ENCODE measurements around the gene DIO3. TPM values are rescaled to one million over a fixed set of nuclear protein-coding genes. Genes with fewer than 3 reads are reported as not detected.
"Not testable (repeated sequence)": the region's sequence is repeated elsewhere in the genome, so short reads cannot be mapped to it uniquely, and the experiment has no call there.

The DIO3 gene
- polyA plus RNA-seq, 1 donor from 2014 or later = 49.2 TPM

DNA sequence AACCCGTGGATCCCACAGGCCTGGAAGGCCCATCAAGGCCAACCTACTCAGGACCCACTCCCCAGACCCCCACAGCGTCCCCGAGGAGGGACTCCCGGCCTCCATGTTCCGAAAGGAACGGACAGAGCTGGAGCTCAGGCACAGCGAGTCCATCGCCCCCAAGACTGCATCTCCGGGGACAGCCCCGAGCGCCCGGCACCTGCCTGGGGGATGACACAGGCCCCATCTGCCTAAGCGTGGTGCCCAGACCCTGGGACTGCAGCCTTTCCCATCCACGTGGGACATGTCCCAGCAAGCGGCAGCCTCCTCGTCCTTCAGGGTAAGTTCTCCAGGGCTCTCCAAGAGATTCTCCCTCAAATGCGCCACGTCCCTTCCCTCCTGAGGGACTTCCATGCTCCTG lies 12.1 kb upstream of the DIO3 start:
- Histone ChIP-seq H4K20me1 (ENCODE audit: insufficient read depth) (no peaks in the 10 kb centered on the region), H3K4me3 (ENCODE audit: low read length) (no peak overlapping the region), H3K27ac (ENCODE audit: low read length) (no peak overlapping the region), H3K9me3 (ENCODE audit: low read length) (no peaks in the 10 kb centered on the region), H3K9ac (ENCODE audit: low read length) (no peak overlapping the region), H2AFZ (ENCODE audit: low read depth, low read length) (no peak overlapping the region), H3K36me3 (ENCODE audit: insufficient read depth, low read length) (no peaks in the 10 kb centered on the region), H3K79me2 (replicated peaks; ENCODE audit: insufficient read depth, low read length) (no peaks in the 10 kb centered on the region), H3F3A (ENCODE audit: insufficient read depth, low read length, poor library complexity, severe bottlenecking) (no peaks in the 10 kb centered on the region), H3K9me2 (ENCODE audit: insufficient read depth, low read length) (no peaks in the 10 kb centered on the region), H3K4me2 (ENCODE audit: low read length) (no peak overlapping the region), H3K27me3 (ENCODE audit: insufficient read depth, low read depth, low read length) (no peaks in the 10 kb centered on the region)
- TF ChIP-seq RAD21 (conservative IDR thresholded peaks at IDR 0.05) = no peak
- TF ChIP-seq, protein P1, sequence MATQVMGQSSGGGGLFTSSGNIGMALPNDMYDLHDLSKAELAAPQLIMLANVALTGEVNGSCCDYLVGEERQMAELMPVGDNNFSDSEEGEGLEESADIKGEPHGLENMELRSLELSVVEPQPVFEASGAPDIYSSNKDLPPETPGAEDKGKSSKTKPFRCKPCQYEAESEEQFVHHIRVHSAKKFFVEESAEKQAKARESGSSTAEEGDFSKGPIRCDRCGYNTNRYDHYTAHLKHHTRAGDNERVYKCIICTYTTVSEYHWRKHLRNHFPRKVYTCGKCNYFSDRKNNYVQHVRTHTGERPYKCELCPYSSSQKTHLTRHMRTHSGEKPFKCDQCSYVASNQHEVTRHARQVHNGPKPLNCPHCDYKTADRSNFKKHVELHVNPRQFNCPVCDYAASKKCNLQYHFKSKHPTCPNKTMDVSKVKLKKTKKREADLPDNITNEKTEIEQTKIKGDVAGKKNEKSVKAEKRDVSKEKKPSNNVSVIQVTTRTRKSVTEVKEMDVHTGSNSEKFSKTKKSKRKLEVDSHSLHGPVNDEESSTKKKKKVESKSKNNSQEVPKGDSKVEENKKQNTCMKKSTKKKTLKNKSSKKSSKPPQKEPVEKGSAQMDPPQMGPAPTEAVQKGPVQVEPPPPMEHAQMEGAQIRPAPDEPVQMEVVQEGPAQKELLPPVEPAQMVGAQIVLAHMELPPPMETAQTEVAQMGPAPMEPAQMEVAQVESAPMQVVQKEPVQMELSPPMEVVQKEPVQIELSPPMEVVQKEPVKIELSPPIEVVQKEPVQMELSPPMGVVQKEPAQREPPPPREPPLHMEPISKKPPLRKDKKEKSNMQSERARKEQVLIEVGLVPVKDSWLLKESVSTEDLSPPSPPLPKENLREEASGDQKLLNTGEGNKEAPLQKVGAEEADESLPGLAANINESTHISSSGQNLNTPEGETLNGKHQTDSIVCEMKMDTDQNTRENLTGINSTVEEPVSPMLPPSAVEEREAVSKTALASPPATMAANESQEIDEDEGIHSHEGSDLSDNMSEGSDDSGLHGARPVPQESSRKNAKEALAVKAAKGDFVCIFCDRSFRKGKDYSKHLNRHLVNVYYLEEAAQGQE (IDR thresholded peaks at IDR 0.05; ENCODE audit: borderline replicate concordance) = no peak
- TF ChIP-seq, protein P2, sequence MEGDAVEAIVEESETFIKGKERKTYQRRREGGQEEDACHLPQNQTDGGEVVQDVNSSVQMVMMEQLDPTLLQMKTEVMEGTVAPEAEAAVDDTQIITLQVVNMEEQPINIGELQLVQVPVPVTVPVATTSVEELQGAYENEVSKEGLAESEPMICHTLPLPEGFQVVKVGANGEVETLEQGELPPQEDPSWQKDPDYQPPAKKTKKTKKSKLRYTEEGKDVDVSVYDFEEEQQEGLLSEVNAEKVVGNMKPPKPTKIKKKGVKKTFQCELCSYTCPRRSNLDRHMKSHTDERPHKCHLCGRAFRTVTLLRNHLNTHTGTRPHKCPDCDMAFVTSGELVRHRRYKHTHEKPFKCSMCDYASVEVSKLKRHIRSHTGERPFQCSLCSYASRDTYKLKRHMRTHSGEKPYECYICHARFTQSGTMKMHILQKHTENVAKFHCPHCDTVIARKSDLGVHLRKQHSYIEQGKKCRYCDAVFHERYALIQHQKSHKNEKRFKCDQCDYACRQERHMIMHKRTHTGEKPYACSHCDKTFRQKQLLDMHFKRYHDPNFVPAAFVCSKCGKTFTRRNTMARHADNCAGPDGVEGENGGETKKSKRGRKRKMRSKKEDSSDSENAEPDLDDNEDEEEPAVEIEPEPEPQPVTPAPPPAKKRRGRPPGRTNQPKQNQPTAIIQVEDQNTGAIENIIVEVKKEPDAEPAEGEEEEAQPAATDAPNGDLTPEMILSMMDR (IDR thresholded peaks at IDR 0.05; ENCODE audit: poor library complexity, severe bottlenecking) = no peak
- no peak for TF ChIP-seq EZH2 (IDR thresholded peaks at IDR 0.05; ENCODE audit: borderline replicate concordance, insufficient read depth, low read length, poor library complexity, severe bottlenecking)
- TF ChIP-seq MXI1 (conservative IDR thresholded peaks at IDR 0.05; ENCODE audit: poor library complexity, severe bottlenecking) = no peak
- TF ChIP-seq EP300 (conservative IDR thresholded peaks at IDR 0.05; ENCODE audit: poor library complexity, severe bottlenecking) = no peak
- TF ChIP-seq TAF1 (IDR thresholded peaks at IDR 0.05; ENCODE audit: low read depth) = no peak
- no peak for TF ChIP-seq SMC3 (conservative IDR thresholded peaks at IDR 0.05; ENCODE audit: poor library complexity)
- no peak for TF ChIP-seq POLR2AphosphoS5 (IDR thresholded peaks at IDR 0.05)

DNA sequence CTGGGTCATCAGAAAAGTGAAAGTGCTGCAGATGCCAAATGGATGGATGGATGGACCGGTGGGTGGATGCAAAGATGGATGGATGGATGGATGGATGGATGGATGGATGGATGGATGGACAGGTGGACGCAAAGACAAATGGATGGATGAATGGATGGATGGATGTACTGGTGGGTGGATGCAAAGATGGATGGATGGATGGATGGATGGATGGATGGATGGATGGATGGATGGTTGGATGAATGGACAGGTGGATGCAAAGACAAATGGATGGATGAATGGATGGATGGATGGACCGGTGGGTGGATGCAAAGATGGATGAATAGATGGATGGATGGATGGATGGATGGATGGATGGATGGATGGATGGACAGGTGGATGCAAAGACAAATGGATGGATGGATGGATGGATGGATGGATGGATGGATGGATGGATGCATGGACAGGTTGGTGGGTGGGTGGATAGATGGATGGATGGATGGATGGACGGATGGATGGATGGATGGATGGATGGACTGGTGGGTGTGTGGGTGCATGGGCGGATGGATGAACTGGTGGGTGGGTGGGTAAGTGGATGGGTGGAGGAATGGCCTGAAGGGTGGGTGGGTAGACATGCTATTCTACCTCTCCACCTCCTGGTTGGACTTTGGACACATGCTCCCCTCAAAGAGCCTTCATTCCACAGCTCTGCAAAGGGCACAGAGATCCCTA lies 10.9 kb upstream of the DIO3 start:
- H3K36me3 ChIP-seq (ENCODE audit: insufficient read depth, low read length); H3K27ac ChIP-seq (ENCODE audit: low read length); H3K27me3 ChIP-seq (ENCODE audit: insufficient read depth, low read depth, low read length); H3K9me2 ChIP-seq (ENCODE audit: insufficient read depth, low read length); H3K4me2 ChIP-seq (ENCODE audit: low read length); H3K9ac ChIP-seq (ENCODE audit: low read length); H3K79me2 ChIP-seq (replicated peaks; ENCODE audit: insufficient read depth, low read length); H3F3A ChIP-seq (ENCODE audit: insufficient read depth, low read length, poor library complexity, severe bottlenecking); H3K4me3 ChIP-seq (ENCODE audit: low read length); H2AFZ ChIP-seq (ENCODE audit: low read depth, low read length); H3K9me3 ChIP-seq (ENCODE audit: low read length); H4K20me1 ChIP-seq (ENCODE audit: insufficient read depth): not testable (repeated sequence)

Data from neural cell (in vitro differentiated cells).